NCI-H1048 (cell line): ENCODE results near the gene TRIM47.

Experiments used
- DNase-seq: peaks from one replicate; lab custom pipeline; 2025; lab: John Stamatoyannopoulos, UW

Gene TRIM47

DNA sequence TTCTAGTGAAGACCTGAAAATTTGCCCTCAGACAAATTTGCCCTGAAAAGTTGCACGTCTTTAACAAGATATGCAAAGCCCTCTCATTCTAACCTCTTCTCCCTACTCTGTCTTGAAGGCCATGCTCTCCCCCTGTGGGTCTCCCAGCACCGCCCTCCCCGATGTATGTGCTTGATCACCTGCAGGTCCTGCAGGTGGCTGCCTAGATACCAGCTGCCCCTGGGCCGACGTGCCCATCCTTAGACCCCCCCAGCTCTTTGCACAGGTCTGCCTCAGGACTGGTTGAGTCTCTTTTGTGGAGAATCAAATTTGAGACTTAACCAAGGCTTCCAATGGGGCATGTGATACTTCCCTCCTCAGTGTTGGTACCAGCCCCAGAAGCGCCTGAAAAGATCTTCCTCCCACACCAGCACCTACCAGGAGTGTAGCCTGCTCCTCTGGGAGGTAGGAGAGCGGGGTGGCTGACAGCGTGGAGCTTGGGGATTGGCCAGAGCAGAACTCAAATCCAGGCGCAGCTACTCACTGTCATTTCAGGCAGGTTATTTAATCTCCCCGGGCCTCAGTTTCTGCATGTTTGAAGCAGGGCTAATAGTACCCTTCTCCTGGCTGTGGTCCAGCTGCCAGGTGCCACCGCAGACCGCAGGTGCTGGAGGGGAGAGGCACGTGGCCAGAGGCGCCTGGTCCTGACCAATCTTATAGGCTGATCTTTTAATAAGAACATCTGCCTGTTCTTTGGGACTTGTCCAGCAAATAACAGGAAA is 30.9 kb upstream of the TRIM47 start:
- no peak for DNase-seq

DNA sequence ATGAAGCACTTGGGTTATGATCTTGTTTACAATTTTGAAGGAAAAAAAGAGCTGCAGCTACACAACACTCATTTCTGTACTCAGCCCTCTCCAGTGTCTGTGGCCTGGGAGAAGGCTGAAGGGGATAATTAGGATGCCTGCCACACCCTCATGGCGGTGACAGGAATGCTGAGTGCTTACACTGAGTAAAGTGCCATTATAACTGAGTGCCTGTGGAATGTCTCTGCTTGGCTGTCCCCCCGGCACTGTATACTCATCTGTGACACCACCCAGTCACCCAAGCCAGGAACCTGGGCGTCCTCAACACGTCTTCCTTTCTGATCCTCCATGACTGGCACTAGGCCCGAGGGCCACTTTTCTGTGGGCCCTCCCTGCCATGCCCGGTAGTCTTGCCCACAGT is 29.8 kb upstream of the TRIM47 start:
- no peak for DNase-seq

- no peak for DNase-seq
Measured at GRCh38 chr17:75906143-75906884, 27.9 kb upstream of the TRIM47 start.

DNA sequence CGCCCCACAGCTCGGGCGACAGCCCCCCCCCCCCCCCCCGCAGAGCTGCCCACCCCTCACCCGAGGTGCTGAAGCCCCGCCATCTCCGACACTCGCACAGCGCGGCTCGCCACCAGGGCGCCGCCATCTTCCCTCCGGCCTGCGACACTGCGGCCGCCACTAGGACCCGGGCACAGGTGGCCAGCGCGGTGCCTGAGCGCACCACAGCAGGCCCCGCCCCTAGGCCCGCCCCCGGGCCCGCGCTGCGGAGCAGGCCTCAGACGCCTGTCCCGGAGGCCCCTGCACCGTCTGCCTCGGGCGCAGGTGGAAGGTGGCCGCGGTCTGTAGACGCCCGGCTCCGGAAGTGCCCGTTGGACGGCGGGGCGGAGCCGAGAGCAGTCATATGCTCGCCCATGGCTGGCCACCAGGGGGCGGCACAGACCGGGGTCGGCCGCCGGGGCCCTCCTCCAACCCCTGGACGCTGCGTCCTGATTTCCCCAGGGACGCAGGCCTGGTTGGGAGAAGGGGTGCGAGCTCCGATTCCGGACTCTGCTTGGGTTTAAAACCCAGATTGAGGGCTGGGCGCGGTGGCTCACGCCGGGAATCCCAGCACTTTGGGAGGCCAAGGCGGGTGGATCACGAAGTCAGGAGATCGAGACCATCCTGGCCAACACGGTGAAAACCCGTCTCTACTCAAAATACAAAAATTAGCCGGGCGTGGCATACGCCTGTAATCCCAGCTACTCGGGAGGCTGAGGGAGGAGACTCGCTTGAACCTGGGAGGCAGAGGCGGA is 26.6 kb upstream of the TRIM47 start, which contains the start of gene MRPL38:
TSS of gene MRPL38 (minus strand) at position 136 of the 773 bp plus-strand sequence. CDS start at position 127, 9 bp downstream.
- DNase-seq = peak; percentile 91

GRCh38 chr17:75902406-75902805 is 24.0 kb upstream of the TRIM47 start:
- no peak for DNase-seq

- no peak for DNase-seq
Measured at GRCh38 chr17:75901727-75902126, 23.3 kb upstream of the TRIM47 start.

GRCh38 chr17:75900691-75901533 is 22.5 kb upstream of the TRIM47 start:
- no peak for DNase-seq

- no peak for DNase-seq
Measured at GRCh38 chr17:75899767-75900468, 21.5 kb upstream of the TRIM47 start.

DNA sequence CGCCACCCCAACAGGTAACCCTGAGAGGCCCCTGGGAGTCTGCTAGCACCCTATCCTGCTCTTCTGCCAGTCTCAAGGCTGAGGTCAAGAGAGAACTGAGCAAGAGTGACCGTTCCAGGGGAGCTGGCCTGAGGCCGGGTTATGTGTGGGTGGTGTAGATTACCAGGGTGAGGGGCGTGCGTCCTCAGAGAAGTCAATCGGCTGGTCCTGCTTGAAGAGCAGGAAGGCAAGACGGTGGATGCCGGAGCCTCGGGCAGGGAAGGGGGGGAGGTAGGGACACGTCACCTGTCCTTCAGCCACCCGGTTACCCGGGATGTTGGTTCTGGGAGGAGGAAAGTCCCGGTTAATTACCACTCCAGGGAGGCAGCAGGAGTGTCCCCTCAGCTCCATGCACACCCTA is 21.0 kb upstream of the TRIM47 start:
- no peak for DNase-seq

DNA sequence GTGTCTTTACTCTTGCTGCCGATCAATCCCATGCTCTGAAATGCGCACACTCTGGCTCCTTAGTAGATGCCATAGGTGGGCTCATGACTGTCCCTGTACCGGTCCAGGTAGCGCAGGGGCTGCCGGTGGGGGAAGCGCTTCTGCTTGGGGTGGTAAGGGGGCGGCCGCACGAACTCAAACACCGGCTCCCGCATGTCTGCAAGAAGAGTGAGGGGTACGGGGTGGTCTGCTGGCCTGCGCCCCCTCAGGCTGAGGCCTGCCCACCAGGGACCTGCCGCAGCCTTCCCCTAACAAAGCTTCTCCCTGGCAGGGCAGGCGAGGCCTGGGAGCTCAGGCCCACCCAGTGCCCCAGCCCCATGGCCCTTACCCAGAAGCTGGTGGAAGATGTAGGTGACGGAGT is 20.4 kb upstream of the TRIM47 start:
- DNase-seq = no peak

DNA sequence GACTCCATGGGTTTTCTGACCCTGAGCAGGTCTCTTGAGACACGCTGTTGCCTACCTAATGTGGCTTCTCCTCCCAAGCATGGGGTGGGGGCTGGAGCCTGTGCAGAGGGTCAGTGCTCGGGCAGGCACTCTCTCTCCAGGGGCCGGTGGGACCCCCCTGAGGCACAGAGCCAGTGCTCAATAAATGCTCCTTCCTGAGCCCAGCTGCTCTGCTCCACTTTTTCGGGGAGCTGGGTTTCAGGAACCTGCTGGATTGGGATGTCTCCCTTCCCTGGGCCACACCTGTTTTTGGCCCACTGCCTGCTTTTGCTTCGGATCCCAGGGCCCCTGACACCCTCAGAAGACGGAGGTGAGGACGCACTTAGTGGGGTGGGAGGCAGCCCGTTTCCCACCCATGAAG is 19.7 kb upstream of the TRIM47 start:
- no peak for DNase-seq

DNA sequence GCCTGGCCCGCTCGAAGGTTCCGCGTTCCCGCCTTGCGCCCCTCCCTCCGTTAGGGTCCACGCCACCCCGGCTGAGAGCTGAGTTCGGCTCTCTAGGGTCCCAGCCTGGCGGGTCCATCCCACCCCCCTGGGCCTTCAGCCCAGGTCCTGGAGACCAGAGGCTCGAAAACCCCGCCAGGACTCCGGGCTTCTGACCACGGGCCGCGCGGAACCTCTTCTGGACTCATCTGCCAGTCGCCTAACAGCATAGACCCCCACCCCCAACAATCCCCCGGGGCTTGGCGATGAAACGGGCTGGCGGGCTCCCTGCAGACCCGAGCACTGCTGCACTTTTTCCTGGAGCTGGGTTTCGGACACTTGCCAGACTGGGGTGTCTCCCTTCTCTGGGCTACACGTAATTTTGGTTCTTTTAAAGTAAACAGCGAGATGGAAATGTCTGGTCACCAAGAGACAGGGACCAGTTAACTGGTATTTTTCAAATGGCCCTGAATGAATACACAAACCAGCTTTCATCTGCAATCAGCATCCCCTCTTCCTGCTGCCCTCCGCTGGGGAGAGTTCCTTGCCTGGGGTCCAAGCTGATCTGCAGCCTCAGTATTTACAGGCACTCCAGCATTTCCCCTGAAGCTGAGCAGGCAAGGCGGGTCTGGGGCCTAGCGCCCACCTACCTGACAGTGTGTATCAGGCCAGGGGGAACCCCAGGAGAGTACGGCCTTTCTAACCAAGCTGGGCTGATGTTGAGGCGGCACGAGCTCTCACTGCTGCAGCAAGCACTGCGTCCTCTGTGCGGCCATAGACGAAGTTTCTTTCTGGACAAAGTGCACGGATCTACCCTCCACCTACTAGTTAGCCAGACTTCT is 19.0 kb upstream of the TRIM47 start:
- no peak for DNase-seq

GRCh38 chr17:75896415-75897159 is 18.2 kb upstream of the TRIM47 start, which contains the start of gene TRIM65:
TRIM65 (minus strand) TSS chr17:75896951; CDS start chr17:75896937, 14 bp downstream.
- DNase-seq = peak; percentile 11

- DNase-seq = no peak
Measured at GRCh38 chr17:75895370-75896155, 17.2 kb upstream of the TRIM47 start.

DNA sequence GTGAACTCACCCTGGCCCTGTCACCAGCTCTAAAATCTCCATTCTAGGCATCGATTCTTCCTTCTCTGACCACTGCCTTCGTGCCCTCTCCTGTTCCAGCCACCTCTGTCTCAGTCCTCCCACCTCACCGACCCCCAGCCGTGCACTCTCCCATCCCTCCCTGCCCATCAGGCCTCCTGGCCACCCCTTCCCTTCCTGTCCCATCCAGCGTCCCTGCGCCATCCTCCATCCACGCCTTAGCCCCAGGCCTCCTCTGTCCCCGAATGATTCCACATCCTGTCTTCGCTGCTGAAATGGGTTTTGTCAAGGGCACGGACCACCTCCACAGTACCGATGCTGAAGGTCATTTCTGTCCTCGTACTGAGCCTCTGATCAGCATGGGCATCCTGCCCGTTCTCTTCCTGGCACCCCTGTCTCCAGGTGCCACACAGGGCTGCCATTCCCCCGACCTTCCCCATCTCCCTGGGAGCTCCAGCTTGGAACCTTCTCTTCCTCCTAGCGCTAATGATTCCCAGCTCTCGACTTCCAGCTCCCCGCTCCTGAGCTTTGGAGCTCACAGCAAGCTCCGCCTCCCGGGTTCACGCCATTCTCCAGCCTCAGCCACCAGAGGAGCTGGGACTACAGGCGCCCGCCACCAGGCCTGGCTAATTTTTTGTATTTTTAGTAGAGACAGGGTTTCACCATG is 15.8 kb upstream of the TRIM47 start:
- DNase-seq = no peak

DNA sequence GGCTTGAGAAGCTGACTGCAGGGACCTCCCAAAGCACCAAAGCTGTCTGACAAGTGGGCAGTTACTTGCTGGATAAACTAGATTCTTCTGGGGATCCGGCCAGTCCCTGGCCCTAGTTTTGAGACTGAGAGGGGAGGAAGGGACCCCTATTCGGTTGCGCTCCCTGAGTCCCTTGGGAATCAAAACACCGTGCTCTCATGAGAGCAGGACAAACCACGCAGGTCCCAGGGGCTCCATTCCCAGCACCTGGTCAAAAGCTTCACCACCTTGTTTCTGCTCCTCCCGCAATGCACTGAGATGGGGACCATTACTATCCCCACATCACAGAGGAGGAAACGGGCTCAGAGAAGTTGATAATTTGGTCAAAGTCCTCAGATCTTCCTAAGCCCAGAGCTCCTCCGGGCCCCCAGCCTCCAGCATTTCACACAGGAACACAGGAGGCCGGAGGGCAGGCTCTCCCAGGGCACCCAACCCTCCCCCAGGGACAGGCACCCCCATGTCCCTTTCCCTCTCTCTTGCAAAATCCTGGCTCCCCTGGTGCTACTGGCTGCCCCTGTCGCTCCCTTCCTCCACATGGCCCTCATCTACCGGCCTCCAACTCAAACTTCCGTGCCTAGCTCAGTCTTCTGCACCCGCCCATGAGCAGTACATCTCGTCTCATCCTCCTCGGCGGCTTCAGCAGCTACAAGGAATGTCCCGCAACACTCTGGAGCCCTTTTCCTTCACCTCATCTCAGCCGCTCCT is 15.1 kb upstream of the TRIM47 start:
- DNase-seq = no peak

- no peak for DNase-seq
Measured at GRCh38 chr17:75892556-75893224, 14.3 kb upstream of the TRIM47 start.
